H1 (cell line): ENCODE measurements around the gene PRKCA.

Experiments used
- EP300 ChIP-seq, 2 experiments: IDR thresholded peaks; 1 replicate in 1 of 2; 2 replicates in 1 of 2; pipeline ENCODE4 v1.6.1; 2011 to 2012; ENCODE audit warnings: low read depth in 2 of 2, low read length in 2 of 2, mild to moderate bottlenecking in 2 of 2, borderline replicate concordance in 1 of 2, inconsistent platforms in 1 of 2, moderate library complexity in 1 of 2
- EZH2 ChIP-seq: fragments of 200-600 bp; sonication (generic); IDR thresholded peaks from 2 replicates; pipeline ENCODE4 v1.7.1; 2012; ENCODE audit warnings: low read depth, mild to moderate bottlenecking, moderate library complexity, low read length, inconsistent platforms; ENCODE audit not compliant: severe bottlenecking
- JUND ChIP-seq: IDR thresholded peaks from 2 replicates; pipeline ENCODE4 v1.6.1; 2011; ENCODE audit warnings: mild to moderate bottlenecking, improper control_type of control experiment, low read length
- KDM1A ChIP-seq: fragments of 200-600, 300-600 bp; sonication (generic); IDR thresholded peaks from 2 replicates; pipeline ENCODE4 v1.7.1; 2016; ENCODE audit warnings: mild to moderate bottlenecking, low read length, borderline replicate concordance
- MAX ChIP-seq: IDR thresholded peaks from 2 replicates; pipeline ENCODE4 v1.6.1; 2012; ENCODE audit warnings: inconsistent platforms
- POLR2AphosphoS5 ChIP-seq: IDR thresholded peaks from 2 replicates; pipeline ENCODE4 v1.6.1; 2011; ENCODE audit warnings: low read depth, low read length
- RNF2 ChIP-seq: fragments of 200-900, 300-1000 bp; sonication (generic); IDR thresholded peaks from 2 replicates; pipeline ENCODE4 v1.7.1; 2016; ENCODE audit warnings: borderline replicate concordance, low read depth, mild to moderate bottlenecking, antibody characterized with exemption, low read length; ENCODE audit not compliant: poor library complexity, severe bottlenecking; ENCODE audit errors: missing control alignments
- SP1 ChIP-seq: IDR thresholded peaks from 2 replicates; pipeline ENCODE4 v1.6.1; 2011; ENCODE audit warnings: low read depth, low read length
- TF ChIP-seq, protein P1 (sequence below), 3 experiments: IDR thresholded peaks; 1 replicate in 2 of 3; 2 replicates in 1 of 3; pipeline versions ENCODE4 v1.5.1 to v1.6.1; 2011; ENCODE audit warnings: low read length in 3 of 3, mild to moderate bottlenecking in 3 of 3, inconsistent platforms in 2 of 3, low read depth in 1 of 3, moderate library complexity in 1 of 3; ENCODE audit not compliant: insufficient read depth in 1 of 3; ENCODE audit errors: control extremely low read depth in 1 of 3

- TF ChIP-seq, protein P1, sequence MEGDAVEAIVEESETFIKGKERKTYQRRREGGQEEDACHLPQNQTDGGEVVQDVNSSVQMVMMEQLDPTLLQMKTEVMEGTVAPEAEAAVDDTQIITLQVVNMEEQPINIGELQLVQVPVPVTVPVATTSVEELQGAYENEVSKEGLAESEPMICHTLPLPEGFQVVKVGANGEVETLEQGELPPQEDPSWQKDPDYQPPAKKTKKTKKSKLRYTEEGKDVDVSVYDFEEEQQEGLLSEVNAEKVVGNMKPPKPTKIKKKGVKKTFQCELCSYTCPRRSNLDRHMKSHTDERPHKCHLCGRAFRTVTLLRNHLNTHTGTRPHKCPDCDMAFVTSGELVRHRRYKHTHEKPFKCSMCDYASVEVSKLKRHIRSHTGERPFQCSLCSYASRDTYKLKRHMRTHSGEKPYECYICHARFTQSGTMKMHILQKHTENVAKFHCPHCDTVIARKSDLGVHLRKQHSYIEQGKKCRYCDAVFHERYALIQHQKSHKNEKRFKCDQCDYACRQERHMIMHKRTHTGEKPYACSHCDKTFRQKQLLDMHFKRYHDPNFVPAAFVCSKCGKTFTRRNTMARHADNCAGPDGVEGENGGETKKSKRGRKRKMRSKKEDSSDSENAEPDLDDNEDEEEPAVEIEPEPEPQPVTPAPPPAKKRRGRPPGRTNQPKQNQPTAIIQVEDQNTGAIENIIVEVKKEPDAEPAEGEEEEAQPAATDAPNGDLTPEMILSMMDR (IDR thresholded peaks at IDR 0.05; ENCODE audit: control extremely low read depth in 1 of 3, insufficient read depth in 1 of 3, low read depth in 1 of 3, low read length in 3 of 3) = no peak
- TF ChIP-seq MAX (no peak), KDM1A (no peak), EP300 (IDR thresholded peaks at IDR 0.05; ENCODE audit: borderline replicate concordance in 1 of 2, low read depth in 2 of 2, low read length in 2 of 2) (no peak), RNF2 (no peak), EZH2 (no peak), JUND (no peak), SP1 (no peak), POLR2AphosphoS5 (no peak)
Measured at GRCh38 chr17:66354981-66355380, 52.6 kb downstream of the PRKCA start.
